B cell (primary cell): ENCODE results near the gene DFFA. TPM values are rescaled to one million over a fixed set of nuclear protein-coding genes. Genes with fewer than 3 reads are reported as not detected.

ENCODE experiments used
- ATAC-seq: fragments of 200-7000 bp; cut with Tn5 transposase; one replicate; pipeline ENCODE4 v1.10.0; 2021; ENCODE audit warnings: low read depth, mild to moderate bottlenecking, moderate number of reproducible peaks, moderate library complexity
- CTCF ChIA-PET: fragments of 350-600 bp; sonication (Branson Sonifier 250); formaldehyde crosslinking; loops from one replicate; lab custom pipeline; 2021; ENCODE audit warnings: antibody characterized with exemption, inconsistent platforms; lab: Charles Lee
- POLR2A ChIA-PET: fragments of 350-600 bp; sonication (Branson Sonifier 250); formaldehyde crosslinking; loops from one replicate; lab custom pipeline; 2021; ENCODE audit warnings: antibody characterized with exemption; lab: Charles Lee
- DNase-seq: peaks from one replicate; pipeline ENCODE4 v3.0.0; 2013
- H2AFZ ChIP-seq: 2 replicates; pipeline ENCODE4 v1.6.1; 2012; ENCODE audit warnings: mild to moderate bottlenecking, low read depth, low read length; ENCODE audit not compliant: insufficient read depth, poor library complexity, severe bottlenecking
- H3K27ac ChIP-seq, 2 donors: 1 replicate in 1 of 2; 2 replicates in 1 of 2; pipeline ENCODE4 v1.5.1; 2012 to 2013; ENCODE audit warnings: low read length in 2 of 2, mild to moderate bottlenecking in 2 of 2, moderate library complexity in 1 of 2
- H3K27me3 ChIP-seq, 4 experiments: fragments of 200-600 bp in 1 of 4; sonication (generic) in 1 of 4; replicated peaks in 1 of 4; 1 replicate in 2 of 4; 2 replicates in 2 of 4; pipeline versions ENCODE4 v1.6.1 to v1.7.0; 2013 to 2016; ENCODE audit warnings: low read length in 3 of 4, mild to moderate bottlenecking in 2 of 4, mixed read lengths in 1 of 4, moderate library complexity in 1 of 4; ENCODE audit not compliant: insufficient read depth in 4 of 4, control insufficient read depth in 3 of 4; ENCODE audit errors: control extremely low read depth in 1 of 4
- H3K36me3 ChIP-seq, 2 experiments: replicated peaks in 1 of 2; 1 replicate in 1 of 2; 2 replicates in 1 of 2; pipeline versions ENCODE4 v1.6.1 to v1.7.1; 2013; ENCODE audit warnings: low read length in 1 of 2; ENCODE audit not compliant: insufficient read depth in 2 of 2, control insufficient read depth in 1 of 2; ENCODE audit errors: control extremely low read depth in 1 of 2, extremely low read depth in 1 of 2
- H3K4me1 ChIP-seq, 2 donors: fragments of 200-600 bp in 1 of 2; sonication (generic) in 1 of 2; 1 replicate in 1 of 2; 2 replicates in 1 of 2; pipeline versions ENCODE4 v1.5.1 to v1.6.1; 2013 to 2017; ENCODE audit warnings: low read length in 2 of 2; ENCODE audit not compliant: control insufficient read depth in 2 of 2, insufficient read depth in 2 of 2
- H3K4me2 ChIP-seq: replicated peaks from 2 replicates; pipeline ENCODE3; 2012; ENCODE audit warnings: mild to moderate bottlenecking, low read depth, low read length; ENCODE audit not compliant: poor library complexity, severe bottlenecking
- H3K4me3 ChIP-seq, 5 experiments: fragments of 200-600 bp in 1 of 5; sonication (generic) in 1 of 5; 1 replicate in 3 of 5; 2 replicates in 2 of 5; pipeline versions ENCODE4 v1.5.1 to v1.7.0; 2011 to 2016; ENCODE audit warnings: low read length in 4 of 5, mild to moderate bottlenecking in 4 of 5, low read depth in 2 of 5, control low read depth in 1 of 5, moderate library complexity in 1 of 5; ENCODE audit not compliant: insufficient read depth in 1 of 5; ENCODE audit errors: control extremely low read depth in 1 of 5, extremely low read depth in 1 of 5
- H3K79me2 ChIP-seq: fragments of 200-600 bp; sonication (generic); one replicate; pipeline ENCODE4 v1.6.0; 2016; ENCODE audit warnings: low read length; ENCODE audit not compliant: control insufficient read depth, insufficient read depth
- H3K9ac ChIP-seq: fragments of 200-600 bp; sonication (generic); 2 replicates; pipeline ENCODE4 v1.6.1; 2017; ENCODE audit warnings: mild to moderate bottlenecking, low read length, moderate library complexity
- H3K9me3 ChIP-seq, 3 donors: one replicate each; pipeline versions ENCODE4 v1.6.1 to v1.7.1; 2013; ENCODE audit warnings: low read length in 2 of 3; ENCODE audit not compliant: control insufficient read depth in 2 of 3, insufficient read depth in 1 of 3; ENCODE audit errors: control extremely low read depth in 1 of 3
- H4K20me1 ChIP-seq: 2 replicates; pipeline ENCODE4 v1.6.0; 2012; ENCODE audit warnings: mild to moderate bottlenecking, low read length; ENCODE audit not compliant: insufficient read depth, control insufficient read depth, poor library complexity, severe bottlenecking
- H3K27ac Mint-ChIP-seq: one replicate; pipeline ENCODE4 v1.8.0; 2021; ENCODE audit warnings: mixed read lengths
- H3K27me3 Mint-ChIP-seq: one replicate; pipeline ENCODE4 v1.8.0; 2021; ENCODE audit warnings: mixed read lengths
- H3K4me1 Mint-ChIP-seq: one replicate; pipeline ENCODE4 v1.8.0; 2021; ENCODE audit warnings: mixed read lengths
- H3K4me3 Mint-ChIP-seq: one replicate; pipeline ENCODE4 v1.8.0; 2021; ENCODE audit warnings: mixed read lengths
- H3K9me3 Mint-ChIP-seq: one replicate; pipeline ENCODE4 v1.8.0; 2022; ENCODE audit warnings: mixed read lengths; ENCODE audit not compliant: insufficient read depth
- CTCF ChIP-seq: fragments of 200-600 bp; IDR thresholded peaks from one replicate; pipeline ENCODE4 v1.8.0; 2022; ENCODE audit warnings: antibody characterized with exemption, mild to moderate bottlenecking
- EZH2 ChIP-seq: IDR thresholded peaks from 2 replicates; pipeline ENCODE4 v1.6.1; 2012; ENCODE audit warnings: borderline replicate concordance, low read depth, mild to moderate bottlenecking, moderate library complexity, low read length; ENCODE audit not compliant: insufficient read depth, poor library complexity, severe bottlenecking
- WGBS: methylation state at CpG from one replicate; pipeline ENCODE4 v1.1.5; 2013; ENCODE audit warnings: missing lambda C conversion rate; ENCODE audit not compliant: insufficient coverage; 5-methylcytosine and 5-hydroxymethylcytosine counted together
- intact Hi-C: fragments of 100-400 bp; cut with micrococcal nuclease; formaldehyde crosslinking; loops from one replicate; pipeline ENCODE4 v1.10.0; 2022
- polyA plus RNA-seq: library from polyadenylated mRNA; depleted of rRNA; stranded (reverse); fragments of >200 nt; gene quantifications from 2 replicates; pipeline ENCODE4 v1.2.3, GENCODE V29; 2012
- total RNA-seq, 2 donors: library from RNA; stranded (reverse); fragments of 120-200 nt in 1 of 2; gene quantifications; 1 replicate in 1 of 2; 2 replicates in 1 of 2; pipeline versions ENCODE4 v1.2.3 to v1.2.4, GENCODE V29; 2013 to 2022

The DFFA gene
- total and polyA plus RNA-seq, 2 donors (not counting 1 experiment from before 2014, with no cell fraction given), result 12.0 to 30.7 TPM

GRCh38 chr1:10480614-10481013, 8.3 kb upstream of the DFFA start:
- CTCF ChIA-PET, result interaction anchor here (1.1 kb wide), 1 partner anchor 14 kb away, joined by 5 read pairs; no protein-coding TSS in a partner anchor
- H3K4me1 Mint-ChIP-seq, result peaks cover 20% of the 10 kb centered on the region
- H3K4me3 ChIP-seq, result no peak overlapping the region
- WGBS, result no CpG with 5 or more reads among the region's 2 CpGs
- no peak overlapping the region for H2AFZ ChIP-seq
- POLR2A ChIA-PET, result no interaction called here
- H3K4me3 Mint-ChIP-seq, result no peak overlapping the region
- no peaks in the 10 kb centered on the region for H4K20me1 ChIP-seq
- peaks cover 83% of the 10 kb centered on the region for H3K79me2 ChIP-seq
- intact Hi-C loops, result no loop called here
- H3K27me3 Mint-ChIP-seq, result no peaks in the 10 kb centered on the region
- H3K4me2 ChIP-seq, result no peak overlapping the region
- DNase-seq, result no peak
- no peak overlapping the region for H3K27ac ChIP-seq
- no peaks in the 10 kb centered on the region for H3K9me3 Mint-ChIP-seq
- no peaks in the 10 kb centered on the region for H3K27me3 ChIP-seq
- H3K4me1 ChIP-seq, result peaks cover 7% of the 10 kb centered on the region in 2 donors
- TF ChIP-seq EZH2 (no peak), CTCF (no peak)
- ATAC-seq, result no peak
- no peak overlapping the region for H3K27ac Mint-ChIP-seq
- no peak overlapping the region for H3K9ac ChIP-seq
- peaks cover 0 to 2% of the 10 kb centered on the region in 2 experiments for H3K36me3 ChIP-seq
- H3K9me3 ChIP-seq, result peaks cover 0 to 1% (median 0%) of the 10 kb centered on the region in 3 donors

DNA sequence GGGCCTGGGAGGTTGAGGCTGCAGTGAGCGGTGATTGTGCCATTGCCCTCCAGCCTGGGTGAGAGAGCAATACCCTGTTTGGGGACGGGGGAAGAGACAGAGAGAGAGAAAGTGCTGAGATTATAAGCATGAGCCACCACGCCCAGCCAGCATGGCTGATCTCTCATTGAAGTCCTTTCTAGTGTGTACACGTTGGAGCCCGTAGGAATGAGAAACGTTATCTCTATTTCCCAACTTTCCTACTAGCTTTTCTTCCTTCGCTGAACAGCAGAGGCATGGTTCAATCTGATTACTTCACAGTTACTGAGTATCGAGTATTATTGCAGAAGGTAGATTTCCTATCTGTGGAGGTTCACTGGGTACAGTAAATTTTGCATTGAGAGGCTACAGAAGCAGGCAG, 7.0 kb upstream of the DFFA start:
- peaks cover 0 to 4% (median 0%) of the 10 kb centered on the region in 3 donors for H3K9me3 ChIP-seq
- H4K20me1 ChIP-seq, result no peaks in the 10 kb centered on the region
- no peak for ATAC-seq
- intact Hi-C loops, result loop anchor here (10.0 kb wide), 1 partner anchor 1326 kb away; the partner anchor contains the start of genes CLCN6 and MTHFR
- DNase-seq, result no peak
- ChIA-PET CTCF (interaction anchor here (1.6 to 3.8 kb wide), 2 partner anchors 11 to 15 kb away, joined by 3 to 20 read pairs; no protein-coding TSS in a partner anchor), POLR2A (no interaction called here)
- no peak overlapping the region for H3K4me3 ChIP-seq
- H3K36me3 ChIP-seq, result no peaks in the 10 kb centered on the region
- Mint-ChIP-seq H3K27me3 (no peaks in the 10 kb centered on the region), H3K27ac (no peak overlapping the region), H3K9me3 (no peaks in the 10 kb centered on the region), H3K4me3 (no peak overlapping the region), H3K4me1 (peaks cover 25% of the 10 kb centered on the region)
- H3K4me1 ChIP-seq, result peaks cover 13 to 17% of the 10 kb centered on the region in 2 donors
- H3K4me2 ChIP-seq, result no peak overlapping the region
- peaks cover 80% of the 10 kb centered on the region for H3K79me2 ChIP-seq
- H3K9ac ChIP-seq, result no peak overlapping the region
- TF ChIP-seq EZH2 (no peak), CTCF (no peak)
- H3K27ac ChIP-seq, result no peak overlapping the region
- H3K27me3 ChIP-seq, result no peaks in the 10 kb centered on the region
- 81% methylated on average over 6 of the region's 8 CpGs for WGBS
- H2AFZ ChIP-seq, result no peak overlapping the region
